Loucy (cell line): ENCODE measurements around the gene TUB.

Source experiments
- H2AFZ ChIP-seq: fragments of 200-600 bp; sonication (generic); 2 replicates; pipeline ENCODE4 v1.6.0; 2016; ENCODE audit warnings: antibody characterized with exemption, mild to moderate bottlenecking, low read length, moderate library complexity
- H3F3A ChIP-seq: fragments of 200-600 bp; 2 replicates; pipeline ENCODE4 v1.6.0; 2016; ENCODE audit warnings: antibody characterized with exemption, low read depth, mild to moderate bottlenecking
- H3K27me3 ChIP-seq: fragments of 200-600 bp; sonication (generic); 2 replicates; pipeline ENCODE4 v1.6.1; 2014; ENCODE audit warnings: low read length, mild to moderate bottlenecking; ENCODE audit not compliant: insufficient read depth, poor library complexity, severe bottlenecking
- H3K36me3 ChIP-seq: fragments of 200-600 bp; sonication (generic); 2 replicates; pipeline ENCODE4 v1.6.1; 2016; ENCODE audit warnings: low read length; ENCODE audit not compliant: insufficient read depth
- H3K4me1 ChIP-seq: fragments of 200-600 bp; sonication (generic); 2 replicates; pipeline ENCODE4 v1.5.1; 2014; ENCODE audit warnings: low read length, mild to moderate bottlenecking; ENCODE audit not compliant: insufficient read depth, poor library complexity, severe bottlenecking
- H3K4me2 ChIP-seq: fragments of 200-600 bp; sonication (generic); 2 replicates; pipeline ENCODE4 v1.6.0; 2014; ENCODE audit warnings: antibody characterized with exemption, low read length, low read depth, mild to moderate bottlenecking; ENCODE audit not compliant: poor library complexity, severe bottlenecking
- H3K4me3 ChIP-seq: fragments of 200-600 bp; sonication (generic); 2 replicates; pipeline ENCODE4 v1.5.1; 2014; ENCODE audit warnings: low read length, mild to moderate bottlenecking, mixed read lengths; ENCODE audit not compliant: poor library complexity, severe bottlenecking
- H3K79me2 ChIP-seq: fragments of 200-600 bp; sonication (generic); 2 replicates; pipeline ENCODE4 v1.6.1; 2014; ENCODE audit warnings: low read length; ENCODE audit not compliant: insufficient read depth
- H3K9ac ChIP-seq: fragments of 200-600 bp; sonication (generic); 2 replicates; pipeline ENCODE4 v1.6.0; 2014; ENCODE audit warnings: mild to moderate bottlenecking, low read depth, low read length, moderate library complexity; ENCODE audit not compliant: poor library complexity, severe bottlenecking
- H3K9me2 ChIP-seq: fragments of 200-600 bp; sonication (generic); replicated peaks from 2 replicates; pipeline ENCODE4 v1.6.1; 2016; ENCODE audit warnings: low read depth, low read length, mixed read lengths
- H3K9me3 ChIP-seq: fragments of 200-600 bp; sonication (generic); 2 replicates; pipeline ENCODE4 v1.6.1; 2014; ENCODE audit warnings: mild to moderate bottlenecking, antibody characterized with exemption, low read length, low read depth; ENCODE audit not compliant: insufficient read depth
- H4K20me1 ChIP-seq: fragments of 200-600 bp; sonication (generic); 2 replicates; pipeline ENCODE4 v1.6.0; 2014; ENCODE audit warnings: antibody characterized with exemption, low read length, mild to moderate bottlenecking; ENCODE audit not compliant: insufficient read depth, poor library complexity, severe bottlenecking
- EZH2phosphoT487 ChIP-seq: fragments of 200-600 bp; IDR thresholded peaks from 2 replicates; pipeline ENCODE4 v1.6.1; 2018; ENCODE audit warnings: antibody characterized with exemption, mild to moderate bottlenecking, moderate library complexity, borderline replicate concordance
- TF ChIP-seq, protein P1 (sequence below): fragments of 200-600 bp; sonication (generic); conservative IDR thresholded peaks from 2 replicates; pipeline ENCODE4 v1.5.1; 2014; ENCODE audit warnings: mild to moderate bottlenecking, antibody characterized with exemption, low read length

Gene TUB

DNA sequence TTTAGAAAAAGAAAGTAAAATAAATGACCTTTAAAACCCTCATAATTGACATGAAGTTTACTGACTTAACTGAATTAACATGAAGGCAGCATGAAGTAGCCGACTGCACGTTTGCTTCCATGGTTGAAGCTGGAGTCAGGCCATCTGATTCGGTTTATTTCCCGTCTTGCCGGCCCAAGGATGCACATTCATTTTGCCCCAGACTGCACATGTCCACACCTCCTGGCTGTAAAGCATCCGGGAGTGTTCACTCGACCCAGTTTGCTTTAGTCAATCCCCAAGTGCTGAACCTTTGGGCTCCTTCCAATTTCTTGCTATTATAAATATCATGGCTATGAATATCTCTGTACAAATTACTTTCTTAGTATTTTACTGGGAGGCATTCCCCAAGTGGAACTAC, 17.7 kb upstream of the TUB start:
- Histone ChIP-seq H3K4me2 (no peak overlapping the region), H4K20me1 (no peaks in the 10 kb centered on the region), H3K9me2 (no peaks in the 10 kb centered on the region), H3K4me3 (no peak overlapping the region), H3K9me3 (no peaks in the 10 kb centered on the region), H3K36me3 (no peaks in the 10 kb centered on the region), H3K79me2 (no peaks in the 10 kb centered on the region), H2AFZ (no peak overlapping the region), H3F3A (no peaks in the 10 kb centered on the region), H3K9ac (no peak overlapping the region), H3K27me3 (no peaks in the 10 kb centered on the region), H3K4me1 (no peaks in the 10 kb centered on the region)
- TF ChIP-seq, protein P1, sequence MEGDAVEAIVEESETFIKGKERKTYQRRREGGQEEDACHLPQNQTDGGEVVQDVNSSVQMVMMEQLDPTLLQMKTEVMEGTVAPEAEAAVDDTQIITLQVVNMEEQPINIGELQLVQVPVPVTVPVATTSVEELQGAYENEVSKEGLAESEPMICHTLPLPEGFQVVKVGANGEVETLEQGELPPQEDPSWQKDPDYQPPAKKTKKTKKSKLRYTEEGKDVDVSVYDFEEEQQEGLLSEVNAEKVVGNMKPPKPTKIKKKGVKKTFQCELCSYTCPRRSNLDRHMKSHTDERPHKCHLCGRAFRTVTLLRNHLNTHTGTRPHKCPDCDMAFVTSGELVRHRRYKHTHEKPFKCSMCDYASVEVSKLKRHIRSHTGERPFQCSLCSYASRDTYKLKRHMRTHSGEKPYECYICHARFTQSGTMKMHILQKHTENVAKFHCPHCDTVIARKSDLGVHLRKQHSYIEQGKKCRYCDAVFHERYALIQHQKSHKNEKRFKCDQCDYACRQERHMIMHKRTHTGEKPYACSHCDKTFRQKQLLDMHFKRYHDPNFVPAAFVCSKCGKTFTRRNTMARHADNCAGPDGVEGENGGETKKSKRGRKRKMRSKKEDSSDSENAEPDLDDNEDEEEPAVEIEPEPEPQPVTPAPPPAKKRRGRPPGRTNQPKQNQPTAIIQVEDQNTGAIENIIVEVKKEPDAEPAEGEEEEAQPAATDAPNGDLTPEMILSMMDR: no peak
- no peak for TF ChIP-seq EZH2phosphoT487

DNA sequence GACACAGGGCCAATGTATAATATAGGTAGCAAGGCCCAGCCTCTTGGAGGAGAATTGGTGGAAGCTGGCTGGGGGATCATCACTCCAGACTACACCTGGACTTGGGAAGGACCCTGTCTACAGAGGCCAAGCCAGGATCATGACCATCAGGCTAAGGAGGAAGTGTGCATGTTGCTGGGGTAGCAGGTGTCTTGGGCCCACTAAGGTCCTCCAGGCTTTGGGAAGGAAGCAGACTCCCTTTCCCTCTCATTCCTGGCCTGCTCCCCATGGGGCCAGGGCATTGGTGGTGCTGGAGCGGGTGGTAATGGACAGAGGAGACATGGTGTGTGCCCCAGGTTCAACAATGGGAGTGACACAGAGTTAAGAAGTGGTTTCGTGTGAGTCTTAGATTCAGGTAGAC, 16.0 kb upstream of the TUB start:
- H3K4me1 ChIP-seq: no peaks in the 10 kb centered on the region
- no peak overlapping the region for H3K9ac ChIP-seq
- H3K4me2 ChIP-seq: no peak overlapping the region
- H3K9me2 ChIP-seq: no peaks in the 10 kb centered on the region
- no peak overlapping the region for H2AFZ ChIP-seq
- H3F3A ChIP-seq: no peaks in the 10 kb centered on the region
- H3K4me3 ChIP-seq: no peak overlapping the region
- H3K27me3 ChIP-seq: no peaks in the 10 kb centered on the region
- H3K9me3 ChIP-seq: no peaks in the 10 kb centered on the region
- H3K79me2 ChIP-seq: no peaks in the 10 kb centered on the region
- TF ChIP-seq, protein P1: no peak
- no peak for TF ChIP-seq EZH2phosphoT487
- no peaks in the 10 kb centered on the region for H3K36me3 ChIP-seq
- no peaks in the 10 kb centered on the region for H4K20me1 ChIP-seq

DNA sequence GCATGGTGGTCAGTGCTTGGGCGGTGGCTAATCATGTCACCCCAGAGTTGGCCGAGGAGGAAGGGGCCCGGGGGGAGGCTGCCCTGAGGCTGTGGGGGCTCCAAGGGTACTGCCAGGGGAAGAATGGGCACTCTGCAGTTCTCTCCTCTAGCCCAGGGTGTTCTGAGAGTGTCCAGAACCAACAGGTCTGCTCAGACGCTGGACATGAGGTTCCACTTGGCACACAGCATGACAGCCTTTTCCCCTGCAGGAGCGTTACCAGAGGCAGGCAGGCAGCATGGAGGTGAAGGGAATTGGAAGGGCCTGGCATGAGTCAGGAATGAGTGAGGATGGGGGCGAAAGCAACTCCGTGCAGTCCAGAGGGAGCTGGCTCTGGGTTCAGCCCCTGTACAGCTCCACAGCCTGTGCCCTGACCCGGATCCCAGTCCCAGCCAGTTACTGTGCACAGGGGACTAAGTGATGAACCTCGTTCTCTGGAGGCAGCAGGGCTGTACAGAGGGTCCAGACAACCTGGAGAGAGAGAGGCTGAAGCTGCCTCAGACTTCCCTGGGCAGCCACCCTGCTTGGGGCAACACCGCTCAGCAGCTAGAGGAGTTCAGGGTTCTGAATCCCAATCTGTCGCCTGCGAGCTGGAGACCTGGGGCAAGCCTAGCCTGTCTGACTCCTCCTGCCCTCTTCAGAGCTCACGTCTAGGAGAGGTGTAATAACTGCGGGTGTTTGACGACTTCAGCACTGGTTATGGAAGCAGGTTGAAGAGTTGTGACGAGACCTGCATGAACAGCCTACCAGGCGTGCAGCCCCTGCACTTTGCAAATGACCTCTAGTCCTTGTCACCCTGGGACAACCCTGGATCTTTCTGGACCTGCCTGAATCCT, 14.7 kb upstream of the TUB start:
- Histone ChIP-seq H3K4me3 (no peak overlapping the region), H2AFZ (no peak overlapping the region), H3K27me3 (no peaks in the 10 kb centered on the region), H3K4me1 (no peaks in the 10 kb centered on the region), H3F3A (no peaks in the 10 kb centered on the region), H3K9ac (no peak overlapping the region), H3K36me3 (no peaks in the 10 kb centered on the region), H3K4me2 (no peak overlapping the region), H3K79me2 (no peaks in the 10 kb centered on the region), H3K9me3 (no peaks in the 10 kb centered on the region), H4K20me1 (no peaks in the 10 kb centered on the region), H3K9me2 (no peaks in the 10 kb centered on the region)
- no peak for TF ChIP-seq EZH2phosphoT487
- TF ChIP-seq, protein P1: no peak
